Measurements from ENCODE around the gene CCDC43.
"Not testable (repeated sequence)": the region's sequence is repeated elsewhere in the genome, so short reads cannot be mapped to it uniquely, and the experiment has no call there.

Gene CCDC43

DNA sequence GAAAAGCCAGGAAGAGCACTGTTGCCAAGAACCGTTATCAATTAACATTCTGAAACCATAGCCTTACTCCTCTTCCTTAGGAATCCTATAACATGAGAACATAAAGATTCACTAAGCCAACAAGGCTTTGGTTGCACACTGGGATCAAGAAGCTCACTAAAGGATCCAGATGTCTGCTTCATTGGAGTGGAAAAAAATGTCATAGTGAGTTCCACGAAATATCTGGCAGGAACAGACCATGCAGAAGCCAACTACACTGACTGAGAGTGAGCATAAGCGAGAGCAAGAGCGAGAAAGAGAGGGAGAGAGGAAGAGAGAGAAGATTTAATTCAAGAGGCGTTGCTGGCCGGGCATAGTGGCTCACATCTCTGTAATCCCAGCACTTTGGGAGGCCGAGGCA is 46.7 kb downstream of the CCDC43 start:
- H3K27ac ChIP-seq (ENCODE audit: low read length): no peak overlapping the region
- H3K4me3 ChIP-seq (ENCODE audit: low read depth in 1 of 2, low read length in 2 of 2): no peak overlapping the region
- no peaks in the 10 kb centered on the region for H3K9me3 ChIP-seq (ENCODE audit: control insufficient read depth in 1 of 2, low read length in 2 of 2)
- no peaks in the 10 kb centered on the region for H3K4me1 ChIP-seq (ENCODE audit: control insufficient read depth in 1 of 2, insufficient read depth in 2 of 2, low read length in 2 of 2)
- H3K27me3 ChIP-seq (ENCODE audit: low read depth, low read length): no peaks in the 10 kb centered on the region
- H3K36me3 ChIP-seq (ENCODE audit: control insufficient read depth in 1 of 2, insufficient read depth in 2 of 2, low read length in 2 of 2): no peaks in the 10 kb centered on the region

DNA sequence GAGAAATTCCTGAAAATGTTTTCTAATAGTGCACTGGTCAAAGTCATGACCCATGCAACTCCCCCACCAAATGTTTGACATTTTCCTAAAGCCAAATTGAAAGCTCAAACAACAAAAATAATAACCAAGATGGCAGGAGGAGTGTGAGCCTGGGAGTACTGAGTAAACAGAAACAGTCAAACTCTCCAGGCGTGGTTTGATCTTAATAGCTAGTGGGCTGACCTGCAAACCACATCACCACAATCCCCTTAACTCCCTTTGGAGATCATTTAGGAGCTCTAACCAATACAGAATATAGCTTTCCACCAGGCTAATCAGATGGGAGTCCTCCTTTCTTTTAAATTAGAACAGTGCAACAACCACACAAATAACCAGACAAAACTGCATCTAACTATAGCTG is 52.5 kb downstream of the CCDC43 start:
- Histone ChIP-seq H3K27ac (ENCODE audit: low read length) (no peak overlapping the region), H3K4me3 (ENCODE audit: low read depth in 1 of 2, low read length in 2 of 2) (no peak overlapping the region), H3K27me3 (ENCODE audit: low read depth, low read length) (no peaks in the 10 kb centered on the region), H3K36me3 (ENCODE audit: control insufficient read depth in 1 of 2, insufficient read depth in 2 of 2, low read length in 2 of 2) (no peaks in the 10 kb centered on the region), H3K4me1 (ENCODE audit: control insufficient read depth in 1 of 2, insufficient read depth in 2 of 2, low read length in 2 of 2) (no peaks in the 10 kb centered on the region), H3K9me3 (ENCODE audit: control insufficient read depth in 1 of 2, low read length in 2 of 2) (no peaks in the 10 kb centered on the region)

DNA sequence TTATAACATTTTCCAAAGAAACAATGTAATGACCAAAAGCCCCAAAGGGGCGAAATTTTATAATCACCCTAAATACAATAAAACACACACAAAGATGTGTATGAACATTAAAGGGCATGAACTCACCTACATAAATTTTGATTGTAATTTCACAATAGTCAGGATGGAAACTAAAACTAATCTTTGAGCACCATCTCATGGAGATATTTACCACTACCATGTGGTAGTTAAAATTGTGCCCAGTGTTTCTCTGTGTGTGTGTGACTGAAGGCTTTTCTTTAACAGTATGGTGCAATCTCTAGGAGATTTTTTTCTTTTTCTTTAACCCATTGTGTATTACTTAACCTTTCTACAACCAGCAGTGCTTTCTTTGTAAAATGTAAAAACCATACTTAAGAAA is 53.0 kb downstream of the CCDC43 start:
- Histone ChIP-seq H3K27me3 (ENCODE audit: low read depth, low read length) (no peaks in the 10 kb centered on the region), H3K27ac (ENCODE audit: low read length) (no peak overlapping the region), H3K4me3 (ENCODE audit: low read depth in 1 of 2, low read length in 2 of 2) (no peak overlapping the region), H3K36me3 (ENCODE audit: control insufficient read depth in 1 of 2, insufficient read depth in 2 of 2, low read length in 2 of 2) (no peaks in the 10 kb centered on the region), H3K9me3 (ENCODE audit: control insufficient read depth in 1 of 2, low read length in 2 of 2) (no peaks in the 10 kb centered on the region), H3K4me1 (ENCODE audit: control insufficient read depth in 1 of 2, insufficient read depth in 2 of 2, low read length in 2 of 2) (no peaks in the 10 kb centered on the region)

DNA sequence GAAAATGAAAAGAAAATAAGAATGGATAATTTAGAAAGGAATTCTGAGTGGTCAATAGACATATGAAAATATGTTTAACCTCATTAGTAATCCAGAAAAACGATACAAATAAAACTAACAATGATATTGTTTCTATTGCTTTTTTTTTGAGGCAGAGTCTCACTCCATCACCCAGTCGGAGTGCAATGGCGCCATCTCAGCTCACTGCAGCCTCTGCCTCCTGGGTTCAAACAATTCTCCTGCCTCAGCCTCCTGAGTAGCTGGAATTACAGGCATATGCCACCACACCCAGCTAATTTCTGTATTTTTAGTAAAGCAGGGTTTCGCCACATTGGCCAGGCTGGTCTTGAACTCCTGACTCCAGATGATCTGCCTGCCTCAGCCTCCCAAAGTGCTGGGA is 55.2 kb downstream of the CCDC43 start:
- H3K36me3 ChIP-seq (ENCODE audit: control insufficient read depth in 1 of 2, insufficient read depth in 2 of 2, low read length in 2 of 2); H3K27me3 ChIP-seq (ENCODE audit: low read depth, low read length); H3K27ac ChIP-seq (ENCODE audit: low read length); H3K9me3 ChIP-seq (ENCODE audit: control insufficient read depth in 1 of 2, low read length in 2 of 2); H3K4me1 ChIP-seq (ENCODE audit: control insufficient read depth in 1 of 2, insufficient read depth in 2 of 2, low read length in 2 of 2); H3K4me3 ChIP-seq (ENCODE audit: low read depth in 1 of 2, low read length in 2 of 2): not testable (repeated sequence)

DNA sequence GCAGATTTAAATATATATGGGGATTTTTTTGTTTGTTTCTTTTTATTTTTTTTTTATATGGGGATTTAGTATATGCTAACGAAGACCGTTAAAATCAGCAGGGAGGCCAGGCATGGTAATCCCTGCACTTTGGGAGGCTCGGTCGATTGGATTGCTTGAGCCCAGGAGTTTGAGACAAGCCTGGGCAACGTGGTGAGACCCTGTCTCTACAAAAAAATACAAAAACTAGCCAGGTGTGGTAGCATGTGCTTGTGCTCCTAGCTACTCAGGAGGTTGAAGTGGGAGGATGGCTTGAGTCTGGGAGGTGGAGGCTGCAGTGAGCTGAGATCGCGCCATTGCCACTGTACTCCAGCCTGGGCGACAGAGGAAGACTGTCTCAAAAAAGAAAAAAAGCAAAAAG is 55.6 kb downstream of the CCDC43 start:
- Histone ChIP-seq H3K4me1 (ENCODE audit: control insufficient read depth in 1 of 2, insufficient read depth in 2 of 2, low read length in 2 of 2) (no peaks in the 10 kb centered on the region), H3K27me3 (ENCODE audit: low read depth, low read length) (no peaks in the 10 kb centered on the region), H3K36me3 (ENCODE audit: control insufficient read depth in 1 of 2, insufficient read depth in 2 of 2, low read length in 2 of 2) (no peaks in the 10 kb centered on the region), H3K27ac (ENCODE audit: low read length) (no peak overlapping the region), H3K4me3 (ENCODE audit: low read depth in 1 of 2, low read length in 2 of 2) (no peak overlapping the region), H3K9me3 (ENCODE audit: control insufficient read depth in 1 of 2, low read length in 2 of 2) (no peaks in the 10 kb centered on the region)

DNA sequence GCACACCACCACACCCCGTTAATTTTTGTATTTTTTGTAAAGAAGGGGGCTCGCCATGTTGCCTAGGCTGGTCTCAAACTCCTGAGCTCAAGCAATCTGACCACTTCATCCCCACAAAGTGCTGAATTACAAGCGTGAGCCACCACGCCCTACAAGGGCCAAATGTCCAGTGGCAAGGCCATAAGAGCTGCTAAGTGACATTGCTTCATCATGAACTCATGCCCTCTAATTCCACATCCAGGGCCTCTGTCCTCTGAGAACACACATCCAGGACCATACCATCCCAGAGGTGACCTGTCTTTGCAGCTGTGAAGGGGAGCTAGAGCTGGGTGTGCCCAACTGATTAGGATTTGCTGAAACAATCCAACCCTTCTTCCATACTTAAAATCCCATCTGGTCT is 58.9 kb downstream of the CCDC43 start:
- no peaks in the 10 kb centered on the region for H3K27me3 ChIP-seq (ENCODE audit: low read depth, low read length)
- H3K4me1 ChIP-seq (ENCODE audit: control insufficient read depth in 1 of 2, insufficient read depth in 2 of 2, low read length in 2 of 2): no peaks in the 10 kb centered on the region
- no peak overlapping the region for H3K4me3 ChIP-seq (ENCODE audit: low read depth in 1 of 2, low read length in 2 of 2)
- H3K27ac ChIP-seq (ENCODE audit: low read length): no peak overlapping the region
- H3K36me3 ChIP-seq (ENCODE audit: control insufficient read depth in 1 of 2, insufficient read depth in 2 of 2, low read length in 2 of 2): no peaks in the 10 kb centered on the region
- no peaks in the 10 kb centered on the region for H3K9me3 ChIP-seq (ENCODE audit: control insufficient read depth in 1 of 2, low read length in 2 of 2)

DNA sequence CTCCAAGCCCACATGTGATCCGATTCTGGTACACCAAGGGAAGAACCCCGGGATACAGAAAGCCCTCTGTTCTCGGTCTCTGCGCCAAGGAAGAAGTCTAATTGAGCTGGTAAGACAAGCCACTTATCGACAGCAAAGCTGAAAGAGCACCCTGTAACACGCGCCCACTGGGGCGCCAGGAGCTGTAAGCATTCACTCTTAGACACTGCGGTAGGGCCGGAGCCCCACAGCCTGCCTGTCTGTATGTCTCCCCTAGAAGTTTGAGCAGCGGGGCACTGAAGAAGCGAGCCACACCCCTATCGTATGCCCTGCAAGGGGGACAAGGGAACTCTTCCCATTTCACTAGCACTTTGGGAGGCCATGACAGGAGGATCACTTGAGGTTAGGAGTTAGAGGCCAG is 60.3 kb downstream of the CCDC43 start:
- no peak overlapping the region for H3K27ac ChIP-seq (ENCODE audit: low read length)
- no peaks in the 10 kb centered on the region for H3K27me3 ChIP-seq (ENCODE audit: low read depth, low read length)
- no peaks in the 10 kb centered on the region for H3K4me1 ChIP-seq (ENCODE audit: control insufficient read depth in 1 of 2, insufficient read depth in 2 of 2, low read length in 2 of 2)
- no peak overlapping the region for H3K4me3 ChIP-seq (ENCODE audit: low read depth in 1 of 2, low read length in 2 of 2)
- H3K9me3 ChIP-seq (ENCODE audit: control insufficient read depth in 1 of 2, low read length in 2 of 2): no peaks in the 10 kb centered on the region
- no peaks in the 10 kb centered on the region for H3K36me3 ChIP-seq (ENCODE audit: control insufficient read depth in 1 of 2, insufficient read depth in 2 of 2, low read length in 2 of 2)

DNA sequence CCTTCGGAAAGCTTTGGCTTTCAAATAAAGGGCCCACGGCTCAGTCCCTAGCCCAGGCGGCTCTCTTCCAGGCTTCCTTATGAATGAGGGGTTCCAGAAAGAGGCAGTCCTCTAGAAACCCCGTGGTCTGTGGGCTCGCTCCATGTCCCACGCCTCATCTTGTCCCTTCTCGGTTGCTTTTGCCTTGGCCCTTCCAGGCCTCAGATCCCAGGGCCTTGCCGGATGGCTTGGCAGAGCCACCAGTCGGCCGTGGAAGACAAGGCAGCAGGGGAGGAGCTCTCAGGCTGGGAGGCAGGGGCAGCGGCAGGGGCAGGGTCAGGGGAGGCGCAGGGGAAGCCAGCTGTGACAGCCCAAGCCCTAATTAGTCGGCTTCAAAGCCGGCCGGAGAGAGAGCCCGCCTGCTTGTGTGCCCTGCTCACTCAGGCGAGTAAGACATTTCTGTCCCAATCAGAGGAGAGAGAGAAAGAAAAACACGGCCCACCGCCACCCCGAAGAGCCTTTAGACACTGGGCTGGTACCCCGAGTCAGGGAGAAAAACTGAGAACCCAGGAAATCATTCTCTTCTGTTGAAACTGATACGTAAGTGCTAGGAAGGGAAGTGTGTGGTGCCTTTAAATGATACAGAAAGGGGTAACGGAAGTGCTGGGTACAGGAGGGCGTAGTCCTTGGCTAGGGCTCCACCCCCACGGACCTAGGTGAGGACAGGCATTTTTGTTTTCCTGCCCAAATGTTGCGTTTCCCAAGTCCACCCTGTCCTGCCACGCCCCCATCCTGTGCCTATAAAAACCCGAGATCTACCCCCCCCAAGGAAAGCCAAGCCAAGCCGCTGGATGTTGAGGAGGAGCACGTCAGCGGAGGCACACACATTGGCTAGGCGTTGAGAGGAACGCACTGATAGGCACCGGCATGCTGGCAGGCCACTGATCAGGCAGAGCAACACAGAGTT is 61.1 kb downstream of the CCDC43 start:
- Histone ChIP-seq H3K4me1 (ENCODE audit: control insufficient read depth in 1 of 2, insufficient read depth in 2 of 2, low read length in 2 of 2) (no peaks in the 10 kb centered on the region), H3K9me3 (ENCODE audit: control insufficient read depth in 1 of 2, low read length in 2 of 2) (no peaks in the 10 kb centered on the region), H3K27ac (ENCODE audit: low read length) (no peak overlapping the region), H3K36me3 (ENCODE audit: control insufficient read depth in 1 of 2, insufficient read depth in 2 of 2, low read length in 2 of 2) (no peaks in the 10 kb centered on the region), H3K27me3 (ENCODE audit: low read depth, low read length) (no peaks in the 10 kb centered on the region), H3K4me3 (ENCODE audit: low read depth in 1 of 2, low read length in 2 of 2) (no peak overlapping the region)

DNA sequence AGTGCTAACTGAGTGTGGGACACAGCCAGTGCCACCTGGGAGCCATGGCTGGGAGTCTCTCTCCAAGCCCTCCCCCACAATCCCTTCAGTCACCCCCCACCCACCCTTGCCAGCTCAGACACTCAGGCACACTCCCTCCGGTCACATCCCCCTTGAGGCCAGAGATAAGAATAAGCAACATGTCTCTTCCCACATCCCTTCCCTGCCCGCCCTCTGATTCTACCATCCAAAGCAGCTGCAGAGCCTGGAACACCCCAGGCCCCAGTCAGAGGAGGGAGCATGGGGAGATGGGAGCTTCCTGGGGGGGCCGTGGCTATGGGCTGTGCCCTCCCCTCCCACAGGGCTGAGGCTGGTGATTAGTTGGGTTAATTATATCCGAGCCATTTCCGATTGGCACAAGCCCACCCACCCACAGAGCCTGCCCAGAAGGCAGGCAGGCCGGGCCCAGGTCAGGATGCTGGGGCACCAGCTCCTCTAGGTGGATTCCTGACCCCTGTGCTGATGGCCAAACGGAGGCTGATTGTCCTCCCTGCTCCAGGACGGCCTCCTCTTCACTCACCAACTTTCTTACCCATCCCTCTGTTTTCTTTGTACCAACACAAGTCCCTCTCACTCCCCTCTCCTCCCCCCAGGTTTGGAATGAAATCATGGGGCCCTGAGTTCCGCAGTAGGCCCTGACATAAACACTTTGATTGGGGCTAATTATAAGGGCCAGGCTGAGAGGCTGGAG is 61.9 kb downstream of the CCDC43 start:
- Histone ChIP-seq H3K4me3 (ENCODE audit: low read depth in 1 of 2, low read length in 2 of 2) (no peak overlapping the region), H3K27me3 (ENCODE audit: low read depth, low read length) (no peaks in the 10 kb centered on the region), H3K9me3 (ENCODE audit: control insufficient read depth in 1 of 2, low read length in 2 of 2) (no peaks in the 10 kb centered on the region), H3K4me1 (ENCODE audit: control insufficient read depth in 1 of 2, insufficient read depth in 2 of 2, low read length in 2 of 2) (no peaks in the 10 kb centered on the region), H3K27ac (ENCODE audit: low read length) (no peak overlapping the region), H3K36me3 (ENCODE audit: control insufficient read depth in 1 of 2, insufficient read depth in 2 of 2, low read length in 2 of 2) (no peaks in the 10 kb centered on the region)
